Mucosa of stomach (tissue), 1 donor: ENCODE measurements around the gene COX6B2.
A peak's percentile ranks its signal among the peaks of the same experiment; 100 is the strongest.

Source experiments
- H3K27me3 ChIP-seq: one replicate; pipeline ENCODE4 v1.7.0; 2013; ENCODE audit warnings: mild to moderate bottlenecking, low read length; ENCODE audit not compliant: control insufficient read depth, insufficient read depth
- H3K36me3 ChIP-seq: one replicate; pipeline ENCODE4 v1.7.0; 2013; ENCODE audit warnings: low read length; ENCODE audit not compliant: control insufficient read depth, insufficient read depth
- H3K4me1 ChIP-seq: one replicate; pipeline ENCODE4 v1.7.0; 2013; ENCODE audit warnings: mild to moderate bottlenecking, low read length; ENCODE audit not compliant: control insufficient read depth, insufficient read depth
- H3K4me3 ChIP-seq: one replicate; pipeline ENCODE4 v1.7.0; 2013; ENCODE audit warnings: low read length
- H3K9ac ChIP-seq: one replicate; pipeline ENCODE4 v1.7.0; 2013; ENCODE audit warnings: mild to moderate bottlenecking, low read length, moderate library complexity
- H3K9me3 ChIP-seq: one replicate; pipeline ENCODE4 v1.7.0; 2013; ENCODE audit warnings: mild to moderate bottlenecking, low read length, moderate library complexity; ENCODE audit not compliant: control insufficient read depth
- donor health status: Pancreatic carcinoma.

The COX6B2 gene

DNA sequence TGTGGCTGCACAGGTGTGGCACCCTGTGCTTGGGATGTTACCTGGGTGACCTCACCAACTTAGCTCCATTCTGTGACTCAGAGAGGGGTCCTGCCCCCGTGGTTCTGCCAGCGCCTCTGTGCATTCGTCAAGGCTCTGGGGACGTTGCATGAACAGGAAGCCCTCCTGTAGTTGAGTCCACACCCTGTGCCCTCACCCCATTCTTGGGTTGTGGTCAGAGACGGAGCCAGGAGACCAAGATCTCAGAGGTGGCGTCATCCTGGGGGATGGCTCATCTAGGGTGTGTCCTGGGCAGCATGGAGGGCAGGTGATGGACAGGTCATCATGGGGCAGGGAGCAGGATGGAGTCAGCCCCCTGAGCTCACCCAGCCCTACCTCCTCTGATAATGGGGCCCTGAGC lies 2.5 kb downstream of the COX6B2 start:
- Histone ChIP-seq H3K27me3 (peaks cover 49% of the 10 kb centered on the region), H3K9me3 (no peaks in the 10 kb centered on the region), H3K4me1 (peaks cover 23% of the 10 kb centered on the region), H3K4me3 (no peak overlapping the region), H3K9ac (no peak overlapping the region), H3K36me3 (no peaks in the 10 kb centered on the region)

DNA sequence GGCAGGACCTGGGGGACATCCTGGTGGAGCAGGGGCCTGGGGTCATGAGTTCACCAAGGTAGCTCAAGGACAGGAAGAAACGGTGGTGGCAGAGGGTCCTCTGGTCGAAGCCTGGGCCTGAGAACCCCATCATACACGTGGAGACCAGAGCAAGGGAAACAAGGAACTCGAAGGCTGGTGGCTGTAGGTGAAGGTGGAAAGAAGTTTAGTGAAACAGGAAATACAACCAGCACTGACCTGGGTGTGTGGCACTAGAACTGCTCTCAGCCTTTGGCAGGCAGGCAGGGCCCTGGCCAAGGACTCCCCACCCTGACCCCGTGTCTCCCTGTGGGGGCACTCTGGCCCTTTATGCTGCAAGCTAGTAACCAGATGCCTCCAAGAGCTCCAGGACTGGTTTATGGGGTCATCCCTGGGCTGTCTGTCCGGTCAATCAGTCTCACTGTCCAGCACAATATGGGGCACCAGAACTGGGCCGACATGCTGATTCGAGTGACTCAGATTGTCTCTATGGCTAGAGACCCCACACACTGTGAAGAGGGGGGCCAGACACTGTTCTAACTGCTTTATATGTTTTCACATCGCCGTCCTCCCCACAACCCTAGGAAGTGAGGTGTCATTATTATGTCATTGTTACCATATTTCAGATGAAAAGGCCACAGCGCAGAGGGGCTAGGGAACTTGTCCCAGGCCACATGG lies 3.8 kb downstream of the COX6B2 start:
- Histone ChIP-seq H3K27me3 (peaks cover 49% of the 10 kb centered on the region), H3K36me3 (no peaks in the 10 kb centered on the region), H3K9me3 (no peaks in the 10 kb centered on the region), H3K4me3 (no peak overlapping the region), H3K9ac (no peak overlapping the region), H3K4me1 (peaks cover 26% of the 10 kb centered on the region)

DNA sequence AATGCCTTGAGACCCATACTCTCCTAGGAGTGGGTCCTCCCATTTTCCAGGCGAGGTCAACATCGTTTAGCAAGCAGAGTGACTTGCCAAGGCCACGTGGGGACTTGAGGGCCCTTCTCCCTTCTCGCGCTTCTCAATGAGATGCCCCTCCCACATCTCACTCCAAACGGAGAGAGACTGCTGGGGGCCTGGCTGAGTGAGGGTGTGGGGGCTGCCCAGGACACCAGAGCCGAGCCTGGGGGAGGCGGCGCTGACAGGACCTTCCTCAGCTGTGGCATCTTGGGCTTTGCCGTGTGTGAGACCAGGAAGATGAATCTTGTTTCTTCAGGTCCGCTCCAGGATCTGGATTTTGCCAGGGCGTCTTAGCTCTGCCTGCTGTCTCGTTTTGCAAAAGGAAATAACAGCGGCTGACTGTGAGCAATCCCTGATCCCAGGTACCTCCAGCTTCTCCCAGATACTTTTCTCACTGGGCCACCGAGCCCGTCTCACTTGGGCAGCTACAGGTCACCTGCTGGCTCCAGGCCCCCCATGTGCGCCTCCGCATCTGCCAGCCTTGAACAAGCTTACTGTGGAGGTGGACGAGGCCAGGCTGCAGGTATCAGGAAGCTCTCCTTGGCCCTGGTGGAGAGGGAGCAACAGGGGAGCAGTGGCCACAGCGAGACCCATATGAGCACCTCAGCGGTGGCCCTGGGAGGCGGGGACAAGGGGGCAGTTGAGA lies 6.0 kb downstream of the COX6B2 start:
- Histone ChIP-seq H3K27me3 (peaks cover 32% of the 10 kb centered on the region), H3K4me1 (peaks cover 28% of the 10 kb centered on the region), H3K9me3 (no peaks in the 10 kb centered on the region), H3K9ac (no peak overlapping the region), H3K4me3 (no peak overlapping the region), H3K36me3 (no peaks in the 10 kb centered on the region)

DNA sequence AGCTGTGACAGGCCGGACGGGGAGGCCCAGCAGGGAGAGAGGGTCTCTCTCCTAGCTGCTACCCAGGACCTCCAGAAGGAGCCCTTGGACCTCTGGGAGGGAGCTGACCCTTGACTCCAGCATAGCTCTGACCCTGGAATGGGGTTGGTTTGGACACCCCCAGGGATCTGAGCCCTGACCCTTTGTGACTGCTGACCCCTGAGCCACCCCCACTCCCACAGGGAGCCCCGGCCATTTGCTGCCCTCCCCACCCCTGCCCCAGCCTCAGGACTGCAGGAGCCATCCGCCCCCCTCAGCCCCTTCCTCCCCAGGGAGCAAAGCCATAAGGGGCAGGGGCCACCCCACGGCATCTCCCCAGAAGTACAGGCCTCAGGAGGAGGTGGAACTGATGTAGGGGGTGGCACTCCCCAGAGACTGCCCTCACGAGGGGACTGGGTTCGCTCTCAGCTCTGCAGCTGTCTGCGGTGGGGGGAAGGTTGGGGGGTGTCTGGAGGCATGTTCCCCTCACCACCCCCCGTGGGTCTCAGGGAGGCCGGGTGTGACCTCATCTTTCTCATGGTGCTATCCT lies 7.0 kb downstream of the COX6B2 start:
- Histone ChIP-seq H3K4me3 (no peak overlapping the region), H3K4me1 (peaks cover 21% of the 10 kb centered on the region), H3K9me3 (no peaks in the 10 kb centered on the region), H3K9ac (no peak overlapping the region), H3K36me3 (no peaks in the 10 kb centered on the region), H3K27me3 (peaks cover 22% of the 10 kb centered on the region)

DNA sequence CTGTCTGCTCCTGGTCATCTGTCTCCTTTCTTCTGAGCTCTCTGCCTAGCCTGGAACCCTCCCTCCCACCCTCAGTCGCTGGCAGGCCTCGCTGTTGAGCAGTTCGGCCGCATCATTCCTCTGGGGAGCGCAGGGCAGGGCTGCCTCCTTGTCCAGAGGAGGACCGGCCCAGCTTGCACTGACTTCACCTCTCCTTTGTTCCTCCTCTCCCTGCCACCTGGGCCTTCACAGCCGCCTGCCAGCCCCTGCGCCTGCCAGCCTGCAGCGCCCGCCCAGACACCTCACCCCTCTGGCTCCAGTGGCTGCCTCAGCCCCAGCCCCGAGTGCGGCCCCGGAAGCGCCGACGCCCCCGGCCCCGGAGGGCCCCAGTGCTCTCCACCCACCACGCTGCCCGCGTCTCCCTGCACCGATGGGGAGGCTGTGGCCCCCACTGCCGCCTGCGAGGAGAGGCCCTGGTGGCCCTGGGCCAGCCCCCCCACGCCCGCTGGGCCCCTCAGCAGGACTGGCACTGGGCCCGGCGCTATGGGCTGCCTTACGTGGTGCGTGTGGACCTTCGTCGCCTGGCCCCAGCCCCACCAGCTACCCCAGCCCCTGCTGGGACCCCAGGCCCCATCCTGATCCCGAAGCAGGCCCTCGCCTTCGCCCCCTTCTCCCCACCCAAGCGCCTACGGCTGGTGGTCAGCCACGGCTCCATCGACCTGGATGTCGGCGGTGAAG lies 7.6 kb downstream of the COX6B2 start:
- Histone ChIP-seq H3K36me3 (no peaks in the 10 kb centered on the region), H3K4me1 (peaks cover 16% of the 10 kb centered on the region), H3K27me3 (peaks cover 16% of the 10 kb centered on the region), H3K9ac (no peak overlapping the region), H3K9me3 (no peaks in the 10 kb centered on the region), H3K4me3 (no peak overlapping the region)

DNA sequence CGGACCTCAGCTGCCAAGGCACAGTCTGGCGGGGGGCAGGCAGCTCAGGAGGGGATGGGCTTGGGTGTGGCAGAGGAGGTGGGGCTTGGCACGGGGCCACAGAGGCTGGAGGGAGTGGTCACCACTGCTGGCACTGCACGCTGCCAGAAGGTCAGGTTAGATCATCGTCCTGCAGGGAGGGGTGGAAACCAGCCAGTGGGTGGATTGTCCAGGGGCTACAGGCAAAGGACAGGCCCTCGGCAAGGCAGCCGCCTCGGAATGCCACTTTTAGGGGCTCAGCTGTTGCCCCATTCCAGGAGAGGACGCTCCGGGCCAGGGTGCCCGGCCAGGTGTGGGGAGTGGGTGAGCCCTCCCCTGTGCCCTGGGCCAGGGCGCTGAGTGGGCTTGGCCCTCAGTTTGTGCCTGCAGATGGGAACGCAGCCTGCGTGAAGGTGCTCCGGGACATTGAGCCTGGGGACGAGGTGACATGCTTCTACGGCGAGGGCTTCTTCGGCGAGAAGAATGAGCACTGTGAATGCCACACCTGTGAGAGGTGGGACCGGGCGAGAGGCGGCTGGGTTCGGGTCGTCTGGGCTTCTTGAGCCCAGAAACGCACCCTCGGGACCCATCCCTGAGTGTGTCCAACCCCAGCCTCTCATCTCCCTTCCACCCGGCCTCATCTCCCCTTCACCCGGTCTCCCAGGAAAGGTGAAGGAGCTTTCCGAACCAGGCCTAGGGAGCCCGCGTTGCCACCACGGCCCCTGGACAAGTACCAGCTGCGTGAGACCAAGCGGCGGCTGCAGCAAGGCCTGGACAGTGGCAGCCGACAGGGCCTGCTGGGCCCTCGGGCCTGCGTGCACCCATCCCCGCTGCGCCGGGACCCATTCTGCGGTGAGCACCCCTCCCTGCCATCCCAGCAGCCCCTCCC lies 8.4 kb downstream of the COX6B2 start:
- peaks cover 16% of the 10 kb centered on the region for H3K4me1 ChIP-seq
- H3K9ac ChIP-seq, result no peak overlapping the region
- H3K27me3 ChIP-seq, result peaks cover 8% of the 10 kb centered on the region
- no peaks in the 10 kb centered on the region for H3K9me3 ChIP-seq
- H3K36me3 ChIP-seq, result no peaks in the 10 kb centered on the region
- no peak overlapping the region for H3K4me3 ChIP-seq

DNA sequence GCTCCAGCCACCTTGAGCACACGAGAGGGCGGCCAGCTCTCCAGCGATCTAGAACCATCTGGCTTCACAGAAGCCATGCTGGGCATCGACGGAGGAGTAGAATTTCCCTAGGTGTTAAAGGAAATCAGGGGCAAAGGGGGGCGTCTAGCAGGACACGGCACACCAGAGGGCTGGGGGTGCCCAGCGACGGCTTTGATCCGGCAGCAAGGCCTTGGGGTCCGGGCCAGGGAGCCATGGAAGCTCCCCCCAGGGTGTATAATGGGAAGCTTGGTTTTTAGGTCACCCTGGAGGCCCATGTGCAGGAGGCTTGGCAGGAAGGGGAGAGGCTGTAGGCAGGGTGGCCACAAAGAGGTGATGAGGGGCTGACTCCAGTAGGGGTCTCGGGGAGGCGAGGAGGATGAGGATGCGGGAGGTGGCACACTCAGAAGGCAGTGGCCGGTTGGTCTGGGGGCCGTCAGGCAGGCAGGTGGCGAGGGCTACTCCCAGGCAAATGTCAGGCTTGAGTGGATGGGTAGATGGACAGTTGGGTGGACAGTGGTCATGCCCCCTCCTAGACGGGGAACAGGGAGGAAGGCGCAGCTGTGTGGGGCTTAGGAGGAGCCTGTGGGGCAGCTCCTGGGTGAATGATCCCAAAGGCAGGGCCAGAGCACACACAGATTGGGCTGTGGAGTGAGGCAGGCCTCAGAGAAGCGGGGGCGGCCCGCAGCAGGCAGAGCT lies 9.3 kb downstream of the COX6B2 start:
- H3K9ac ChIP-seq, result no peak overlapping the region
- H3K9me3 ChIP-seq, result no peaks in the 10 kb centered on the region
- peaks cover 16% of the 10 kb centered on the region for H3K4me1 ChIP-seq
- H3K4me3 ChIP-seq, result no peak overlapping the region
- no peaks in the 10 kb centered on the region for H3K36me3 ChIP-seq
- peaks cover under 1% of the 10 kb centered on the region for H3K27me3 ChIP-seq

DNA sequence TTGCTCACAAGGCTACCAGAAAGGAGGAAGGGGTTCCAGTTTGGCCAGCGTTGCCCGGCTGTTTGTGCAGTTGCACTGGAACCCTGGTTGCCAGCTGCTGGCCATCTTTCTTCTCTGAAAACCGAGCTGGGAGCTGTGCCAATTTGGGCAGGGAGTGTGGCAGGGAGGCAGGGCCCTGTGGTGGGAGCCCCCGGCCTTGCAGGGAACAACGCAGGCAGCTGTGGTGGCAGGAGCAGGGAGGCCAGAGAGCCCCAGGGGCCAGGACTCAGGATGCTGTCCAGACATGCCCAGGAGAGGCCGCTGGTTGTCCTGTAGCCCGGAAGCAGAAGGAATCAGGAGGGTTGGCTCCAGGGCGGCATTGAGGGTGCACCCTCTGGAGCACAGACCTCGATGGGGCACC lies 10.1 kb downstream of the COX6B2 start:
- Histone ChIP-seq H3K9me3 (no peaks in the 10 kb centered on the region), H3K9ac (no peak overlapping the region), H3K27me3 (no peaks in the 10 kb centered on the region), H3K36me3 (no peaks in the 10 kb centered on the region), H3K4me1 (peaks cover 18% of the 10 kb centered on the region), H3K4me3 (no peak overlapping the region)

DNA sequence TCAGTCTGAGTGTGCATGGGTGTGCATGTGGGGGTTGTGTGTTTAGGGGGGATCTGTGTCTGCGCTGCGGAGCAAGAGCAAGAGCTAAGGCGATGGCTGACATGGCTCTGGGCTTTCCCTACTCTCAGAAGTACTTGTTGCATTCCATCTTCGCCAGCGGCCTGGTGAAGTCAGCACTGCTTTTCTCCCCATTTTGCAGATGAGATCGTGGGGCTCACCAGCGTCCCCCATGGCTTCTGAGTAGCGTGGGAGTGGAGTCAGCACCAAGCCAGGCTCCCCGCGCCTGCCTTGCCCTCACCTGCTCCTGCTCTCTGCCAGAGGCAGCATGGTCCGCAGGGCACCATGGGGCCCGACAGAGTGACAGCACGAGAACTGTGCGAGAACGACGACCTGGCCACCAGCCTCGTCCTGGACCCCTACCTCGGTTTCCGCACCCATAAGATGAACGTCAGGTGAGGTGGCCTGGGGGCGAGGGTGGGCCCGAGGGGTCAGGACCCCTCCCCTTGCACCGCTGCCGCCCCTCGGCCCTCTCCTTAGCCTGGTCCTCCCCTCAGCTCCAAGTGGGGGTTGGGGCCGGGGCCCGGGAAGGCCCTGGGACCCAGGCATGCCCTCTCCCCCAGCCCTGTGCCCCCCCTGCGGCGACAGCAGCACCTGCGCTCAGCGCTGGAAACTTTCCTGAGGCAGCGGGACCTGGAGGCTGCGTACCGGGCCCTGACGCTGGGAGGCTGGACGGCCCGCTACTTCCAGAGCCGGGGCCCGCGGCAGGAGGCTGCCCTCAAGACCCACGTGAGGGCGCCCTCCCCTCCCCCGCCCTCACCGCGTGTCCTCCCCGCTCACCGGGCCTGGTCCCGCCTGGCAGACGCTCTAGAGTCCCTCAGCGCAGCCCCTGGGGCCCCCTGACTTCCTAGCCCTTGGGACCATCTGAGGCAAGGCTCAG lies 12.7 kb downstream of the COX6B2 start:
- no peak overlapping the region for H3K4me3 ChIP-seq
- H3K4me1 ChIP-seq, result peaks cover 25% of the 10 kb centered on the region

DNA sequence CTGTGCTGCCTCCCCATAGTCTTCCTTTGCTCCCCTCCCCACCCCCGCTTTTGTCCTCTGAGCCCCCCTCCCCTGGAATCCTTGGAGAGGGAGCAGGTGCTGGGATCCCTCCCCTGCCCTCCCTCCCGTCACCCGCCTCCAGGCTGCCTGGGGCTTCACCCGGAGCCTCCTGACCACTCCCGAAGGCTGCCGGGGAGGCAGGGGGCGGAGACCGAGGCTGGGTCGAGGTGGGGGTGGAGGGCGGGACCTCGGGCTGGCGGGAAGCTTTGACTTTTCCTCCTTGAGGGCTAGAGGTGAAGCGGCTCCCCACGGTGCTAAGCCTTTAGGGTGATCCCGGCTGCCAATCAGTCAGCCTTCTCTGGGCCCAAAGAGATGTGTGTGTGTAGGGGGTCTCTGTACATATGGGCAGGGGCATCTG lies 13.3 kb downstream of the COX6B2 start:
- peaks cover 25% of the 10 kb centered on the region for H3K4me1 ChIP-seq
- H3K9me3 ChIP-seq, result no peaks in the 10 kb centered on the region
- H3K36me3 ChIP-seq, result no peaks in the 10 kb centered on the region
- no peaks in the 10 kb centered on the region for H3K27me3 ChIP-seq
- H3K4me3 ChIP-seq, result peak overlapping the region; percentile 60
- H3K9ac ChIP-seq, result peak overlapping the region; percentile 97

More for the DNA sequence above, 12.7 kb downstream of the COX6B2 start:
- H3K27me3 ChIP-seq, result no peaks in the 10 kb centered on the region
- no peaks in the 10 kb centered on the region for H3K36me3 ChIP-seq
- no peaks in the 10 kb centered on the region for H3K9me3 ChIP-seq
- no peak overlapping the region for H3K9ac ChIP-seq
